Neutrophil (primary cell): ENCODE data around the gene RAD21L1.

Experiments
- H3K27ac ChIP-seq: fragments of 200-600 bp; sonication (generic); 2 replicates; pipeline ENCODE4 v1.5.1; 2016; ENCODE audit warnings: mild to moderate bottlenecking, moderate library complexity
- H3K27me3 ChIP-seq: fragments of 200-600 bp; sonication (generic); 2 replicates; pipeline ENCODE4 v1.6.0; 2016; ENCODE audit warnings: mild to moderate bottlenecking
- H3K36me3 ChIP-seq: fragments of 200-600 bp; sonication (generic); 2 replicates; pipeline ENCODE4 v1.5.1; 2017
- H3K4me1 ChIP-seq, 2 experiments: fragments of 200-600 bp in 1 of 2; sonication (generic) in 1 of 2; 1 replicate in 1 of 2; 2 replicates in 1 of 2; pipeline versions ENCODE4 v1.5.1 to v1.6.1; 2013 to 2016; ENCODE audit warnings: low read depth in 1 of 2, low read length in 1 of 2, mild to moderate bottlenecking in 1 of 2, moderate library complexity in 1 of 2; ENCODE audit not compliant: control insufficient read depth in 1 of 2, insufficient read depth in 1 of 2
- H3K4me3 ChIP-seq, 2 experiments: fragments of 200-600 bp in 1 of 2; sonication (generic) in 1 of 2; 1 replicate in 1 of 2; 2 replicates in 1 of 2; pipeline ENCODE4 v1.5.1; 2013 to 2016; ENCODE audit warnings: low read depth in 1 of 2, low read length in 1 of 2, mild to moderate bottlenecking in 1 of 2, moderate library complexity in 1 of 2
- H3K9me3 ChIP-seq: fragments of 200-600 bp; sonication (generic); 2 replicates; pipeline ENCODE4 v1.5.1; 2016
- CTCF ChIP-seq: fragments of 200-600 bp; sonication (generic); IDR thresholded peaks from 2 replicates; pipeline ENCODE4 v1.5.1; 2016; ENCODE audit warnings: antibody characterized with exemption

Gene RAD21L1

GRCh38 chr20:1299522-1299921 is 73.7 kb downstream of the RAD21L1 start:
- Histone ChIP-seq H3K9me3 (no peaks in the 10 kb centered on the region), H3K27ac (no peak overlapping the region), H3K27me3 (no peaks in the 10 kb centered on the region), H3K36me3 (no peaks in the 10 kb centered on the region), H3K4me1 (no peaks in the 10 kb centered on the region), H3K4me3 (no peak overlapping the region)
- TF ChIP-seq CTCF, result no peak

- Histone ChIP-seq H3K4me3 (no peak overlapping the region), H3K9me3 (no peaks in the 10 kb centered on the region), H3K27me3 (no peaks in the 10 kb centered on the region), H3K36me3 (no peaks in the 10 kb centered on the region), H3K4me1 (no peaks in the 10 kb centered on the region), H3K27ac (no peak overlapping the region)
- no peak for TF ChIP-seq CTCF
Measured at GRCh38 chr20:1300083-1300840, 74.4 kb downstream of the RAD21L1 start.

- H3K27ac ChIP-seq, result no peak overlapping the region
- H3K36me3 ChIP-seq, result no peaks in the 10 kb centered on the region
- H3K27me3 ChIP-seq, result no peaks in the 10 kb centered on the region
- H3K4me3 ChIP-seq, result no peak overlapping the region
- no peak for TF ChIP-seq CTCF
- no peaks in the 10 kb centered on the region for H3K9me3 ChIP-seq
- no peaks in the 10 kb centered on the region for H3K4me1 ChIP-seq
Measured at GRCh38 chr20:1301031-1301529, 75.2 kb downstream of the RAD21L1 start.

GRCh38 chr20:1302685-1303541 is 77.1 kb downstream of the RAD21L1 start:
- no peaks in the 10 kb centered on the region for H3K9me3 ChIP-seq
- no peaks in the 10 kb centered on the region for H3K27me3 ChIP-seq
- no peaks in the 10 kb centered on the region for H3K36me3 ChIP-seq
- TF ChIP-seq CTCF, result no peak
- H3K4me3 ChIP-seq, result no peak overlapping the region
- H3K27ac ChIP-seq, result no peak overlapping the region
- H3K4me1 ChIP-seq, result no peaks in the 10 kb centered on the region

- Histone ChIP-seq H3K36me3 (no peaks in the 10 kb centered on the region), H3K9me3 (no peaks in the 10 kb centered on the region), H3K4me1 (no peaks in the 10 kb centered on the region), H3K27ac (no peak overlapping the region), H3K27me3 (no peaks in the 10 kb centered on the region), H3K4me3 (no peak overlapping the region)
- no peak for TF ChIP-seq CTCF
Measured at GRCh38 chr20:1304710-1305515, 79.1 kb downstream of the RAD21L1 start.
